ENCODE data around the gene TMEM144. TPM values are rescaled to one million over a fixed set of nuclear protein-coding genes. Genes with fewer than 3 reads are reported as not detected.

The TMEM144 gene
- total RNA-seq, 1 experiment from 2014 or later, result 6.0 TPM

DNA sequence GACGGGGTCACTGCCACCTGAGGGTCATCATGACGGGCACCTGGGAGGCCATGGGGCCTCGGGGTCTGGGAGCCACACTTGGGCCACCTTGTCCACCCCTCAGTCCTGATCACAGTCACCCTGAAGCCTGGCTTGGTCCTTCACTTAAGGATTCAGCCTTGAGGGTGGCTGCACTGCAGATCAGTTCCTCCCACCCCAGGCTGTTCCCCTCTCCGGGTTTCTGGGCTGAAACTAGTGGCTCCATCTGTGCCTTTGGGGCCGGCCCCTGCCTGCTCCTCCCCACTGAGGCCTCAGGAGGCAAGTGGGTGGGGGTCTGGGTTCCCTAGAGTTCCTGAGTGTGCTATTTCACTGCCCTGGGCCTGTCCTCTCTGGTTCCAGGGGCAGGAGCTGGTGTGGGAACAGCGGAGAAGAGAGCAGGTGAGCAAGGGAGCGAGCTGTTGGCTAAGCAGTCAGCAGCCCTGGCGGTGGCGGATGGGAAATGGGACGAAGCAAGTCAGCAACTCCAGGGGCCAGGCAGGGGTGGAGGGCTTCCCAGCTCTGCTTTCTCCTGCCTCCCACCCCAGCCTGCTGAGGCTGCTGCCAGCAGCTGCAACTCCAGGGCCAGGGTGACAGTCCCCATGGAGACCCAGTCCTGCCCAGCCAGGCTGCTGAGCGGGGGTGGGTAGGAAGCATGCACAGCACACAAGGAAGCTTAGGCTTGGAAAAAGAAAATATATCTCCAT is 81.2 kb downstream of the TMEM144 start:
- no peaks in the 10 kb centered on the region for H3K9me3 ChIP-seq (ENCODE audit: control insufficient read depth, insufficient read depth, low read depth, low read length)
- intact Hi-C loops (cut with micrococcal nuclease; ENCODE audit: unreplicated experiment) (no loop called here), in situ Hi-C loops (cut with HindIII; ENCODE audit: low pct_unique_long_range_greater_than_20kb, low sequenced_read_pairs) (no loop called here)
- H3K27me3 ChIP-seq (ENCODE audit: control insufficient read depth, insufficient read depth, low read length), result no peaks in the 10 kb centered on the region
- H3K36me3 ChIP-seq (ENCODE audit: control insufficient read depth, insufficient read depth, low read length), result no peaks in the 10 kb centered on the region
- DNase-seq (ENCODE audit: low read depth, low spot score) (no peak), ATAC-seq (no peak)
- no TSS peak for BruUV-seq (replicated peaks)
- TF ChIP-seq CTCF (IDR thresholded peaks at IDR 0.05) (no peak), SIN3A (IDR thresholded peaks at IDR 0.05; ENCODE audit: borderline replicate concordance, insufficient read depth, low read depth, low read length) (no peak), TCF7L2 (IDR thresholded peaks at IDR 0.05; ENCODE audit: low read depth, low read length) (no peak), POLR2AphosphoS5 (IDR thresholded peaks at IDR 0.05; ENCODE audit: low read depth, low read length) (no peak)
- TF ChIP-seq, protein P1, sequence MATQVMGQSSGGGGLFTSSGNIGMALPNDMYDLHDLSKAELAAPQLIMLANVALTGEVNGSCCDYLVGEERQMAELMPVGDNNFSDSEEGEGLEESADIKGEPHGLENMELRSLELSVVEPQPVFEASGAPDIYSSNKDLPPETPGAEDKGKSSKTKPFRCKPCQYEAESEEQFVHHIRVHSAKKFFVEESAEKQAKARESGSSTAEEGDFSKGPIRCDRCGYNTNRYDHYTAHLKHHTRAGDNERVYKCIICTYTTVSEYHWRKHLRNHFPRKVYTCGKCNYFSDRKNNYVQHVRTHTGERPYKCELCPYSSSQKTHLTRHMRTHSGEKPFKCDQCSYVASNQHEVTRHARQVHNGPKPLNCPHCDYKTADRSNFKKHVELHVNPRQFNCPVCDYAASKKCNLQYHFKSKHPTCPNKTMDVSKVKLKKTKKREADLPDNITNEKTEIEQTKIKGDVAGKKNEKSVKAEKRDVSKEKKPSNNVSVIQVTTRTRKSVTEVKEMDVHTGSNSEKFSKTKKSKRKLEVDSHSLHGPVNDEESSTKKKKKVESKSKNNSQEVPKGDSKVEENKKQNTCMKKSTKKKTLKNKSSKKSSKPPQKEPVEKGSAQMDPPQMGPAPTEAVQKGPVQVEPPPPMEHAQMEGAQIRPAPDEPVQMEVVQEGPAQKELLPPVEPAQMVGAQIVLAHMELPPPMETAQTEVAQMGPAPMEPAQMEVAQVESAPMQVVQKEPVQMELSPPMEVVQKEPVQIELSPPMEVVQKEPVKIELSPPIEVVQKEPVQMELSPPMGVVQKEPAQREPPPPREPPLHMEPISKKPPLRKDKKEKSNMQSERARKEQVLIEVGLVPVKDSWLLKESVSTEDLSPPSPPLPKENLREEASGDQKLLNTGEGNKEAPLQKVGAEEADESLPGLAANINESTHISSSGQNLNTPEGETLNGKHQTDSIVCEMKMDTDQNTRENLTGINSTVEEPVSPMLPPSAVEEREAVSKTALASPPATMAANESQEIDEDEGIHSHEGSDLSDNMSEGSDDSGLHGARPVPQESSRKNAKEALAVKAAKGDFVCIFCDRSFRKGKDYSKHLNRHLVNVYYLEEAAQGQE (IDR thresholded peaks at IDR 0.05; ENCODE audit: insufficient read depth in 1 of 2, low read depth in 2 of 2, low read length in 1 of 2), result no peak
- ChIA-PET CTCF (no interaction called here), POLR2A (no interaction called here)
- no peaks in the 10 kb centered on the region for H3K4me1 ChIP-seq (ENCODE audit: control insufficient read depth, insufficient read depth, low read length)
- no peak overlapping the region for H3K27ac ChIP-seq (ENCODE audit: low read length)
- H3K4me3 ChIP-seq (ENCODE audit: low read depth in 2 of 2, low read length in 2 of 2), result no peak overlapping the region

DNA sequence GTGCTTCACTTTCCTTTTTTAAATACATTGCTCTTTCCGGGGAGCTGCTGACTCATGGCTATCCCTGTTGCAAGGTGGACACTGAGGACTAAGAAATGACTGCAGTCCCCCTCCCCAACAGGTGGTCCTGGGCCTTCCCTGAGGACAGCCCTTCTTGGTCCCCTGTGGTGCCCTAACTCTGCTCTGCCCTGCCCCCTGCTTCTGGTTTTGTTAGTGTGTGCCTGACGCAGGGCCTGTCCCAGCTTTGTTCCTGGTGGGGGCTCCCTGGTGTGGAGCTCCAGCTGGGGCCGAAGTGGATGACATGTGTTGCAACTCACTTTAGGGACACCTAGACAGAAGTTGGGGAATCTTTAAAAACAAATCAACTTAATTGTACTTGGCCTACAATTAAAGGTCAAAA is 81.9 kb downstream of the TMEM144 start:
- in situ Hi-C loops (cut with HindIII; ENCODE audit: low pct_unique_long_range_greater_than_20kb, low sequenced_read_pairs), result no loop called here
- H3K9me3 ChIP-seq (ENCODE audit: control insufficient read depth, insufficient read depth, low read depth, low read length), result no peaks in the 10 kb centered on the region
- no peak for TF ChIP-seq POLR2AphosphoS5 (IDR thresholded peaks at IDR 0.05; ENCODE audit: low read depth, low read length)
- TF ChIP-seq SIN3A (IDR thresholded peaks at IDR 0.05; ENCODE audit: borderline replicate concordance, insufficient read depth, low read depth, low read length), result no peak
- TF ChIP-seq TCF7L2 (IDR thresholded peaks at IDR 0.05; ENCODE audit: low read depth, low read length), result no peak
- TF ChIP-seq CTCF (IDR thresholded peaks at IDR 0.05), result no peak
- TF ChIP-seq, protein P1 (IDR thresholded peaks at IDR 0.05; ENCODE audit: insufficient read depth in 1 of 2, low read depth in 2 of 2, low read length in 1 of 2), result no peak
- intact Hi-C loops (cut with micrococcal nuclease; ENCODE audit: unreplicated experiment), result no loop called here
- no peaks in the 10 kb centered on the region for H3K4me1 ChIP-seq (ENCODE audit: control insufficient read depth, insufficient read depth, low read length)
- ATAC-seq (no peak), DNase-seq (ENCODE audit: low read depth, low spot score) (no peak)
- no peaks in the 10 kb centered on the region for H3K36me3 ChIP-seq (ENCODE audit: control insufficient read depth, insufficient read depth, low read length)
- no peak overlapping the region for H3K27ac ChIP-seq (ENCODE audit: low read length)
- BruUV-seq (replicated peaks), result no TSS peak
- no peak overlapping the region for H3K4me3 ChIP-seq (ENCODE audit: low read depth in 2 of 2, low read length in 2 of 2)
- CTCF ChIA-PET, result no interaction called here
- POLR2A ChIA-PET, result no interaction called here
- no peaks in the 10 kb centered on the region for H3K27me3 ChIP-seq (ENCODE audit: control insufficient read depth, insufficient read depth, low read length)
